GM19099 (cell line): ENCODE data around the gene SNED1.

Source experiments
- POLR2A ChIP-seq: IDR thresholded peaks from 3 replicates; pipeline ENCODE4 v1.6.1; 2011; ENCODE audit warnings: low read depth; ENCODE audit not compliant: insufficient read length; ENCODE audit errors: extremely low read depth

The SNED1 gene

GRCh38 chr2:240964704-240965295, 33.6 kb upstream of the SNED1 start:
- no peak for TF ChIP-seq POLR2A

- no peak for TF ChIP-seq POLR2A
Observed at GRCh38 chr2:240965296-240965904, 33.0 kb upstream of the SNED1 start.

- TF ChIP-seq POLR2A: no peak
Observed at GRCh38 chr2:240965905-240966456, 32.4 kb upstream of the SNED1 start.

GRCh38 chr2:240966457-240966905, 31.9 kb upstream of the SNED1 start:
- no peak for TF ChIP-seq POLR2A

- TF ChIP-seq POLR2A: no peak
Observed at GRCh38 chr2:240966906-240967680, 31.3 kb upstream of the SNED1 start.

GRCh38 chr2:240967681-240968621, 30.5 kb upstream of the SNED1 start:
- no peak for TF ChIP-seq POLR2A

GRCh38 chr2:240968731-240969624, 29.4 kb upstream of the SNED1 start:
- no peak for TF ChIP-seq POLR2A

- no peak for TF ChIP-seq POLR2A
Observed at GRCh38 chr2:240970104-240970503, 28.3 kb upstream of the SNED1 start.

GRCh38 chr2:240970816-240971215, 27.6 kb upstream of the SNED1 start:
- no peak for TF ChIP-seq POLR2A

GRCh38 chr2:240972201-240972600, 26.2 kb upstream of the SNED1 start:
- no peak for TF ChIP-seq POLR2A

GRCh38 chr2:240972636-240973521, 25.5 kb upstream of the SNED1 start:
- no peak for TF ChIP-seq POLR2A

GRCh38 chr2:240974771-240975572, 23.4 kb upstream of the SNED1 start:
- TF ChIP-seq POLR2A: no peak
